Progenitor cell of endocrine pancreas (in vitro differentiated cells): ENCODE results near the gene FEM1B. TPM values are rescaled to one million over a fixed set of nuclear protein-coding genes. Genes with fewer than 3 reads are reported as not detected.

Experiments
- DNase-seq: peaks from one replicate; pipeline ENCODE4 v3.0.0; 2021; ENCODE audit warnings: low spot score; ENCODE audit not compliant: unreplicated experiment
- H3K27ac Mint-ChIP-seq: 2 replicates; pipeline ENCODE4 v1.8.0; 2021; ENCODE audit warnings: mild to moderate bottlenecking, moderate library complexity, mixed read lengths
- H3K27me3 Mint-ChIP-seq: 2 replicates; pipeline ENCODE4 v1.8.0; 2021; ENCODE audit warnings: mixed read lengths
- H3K36me3 Mint-ChIP-seq: 2 replicates; pipeline ENCODE4 v1.8.0; 2022; ENCODE audit warnings: mixed read lengths; ENCODE audit not compliant: insufficient read depth
- H3K4me1 Mint-ChIP-seq: 2 replicates; pipeline ENCODE4 v1.8.0; 2021; ENCODE audit warnings: low read depth, mixed read lengths
- H3K4me3 Mint-ChIP-seq: 2 replicates; pipeline ENCODE4 v1.8.0; 2021; ENCODE audit warnings: low read depth, mild to moderate bottlenecking, moderate library complexity, mixed read lengths
- H3K9me3 Mint-ChIP-seq: 2 replicates; pipeline ENCODE4 v1.8.0; 2021; ENCODE audit warnings: low read depth, mixed read lengths
- CTCF ChIP-seq: fragments of 200-600 bp; sonication (generic); IDR thresholded peaks from one replicate; pipeline ENCODE4 v1.5.0; 2021; ENCODE audit warnings: antibody characterized with exemption, mild to moderate bottlenecking; ENCODE audit not compliant: unreplicated experiment
- total RNA-seq: library from RNA; stranded (reverse); gene quantifications from 2 replicates; pipeline ENCODE4 v1.2.1, GENCODE V29; 2021

FEM1B gene
- total RNA-seq, 1 donor from 2014 or later: 45.9 TPM

GRCh38 chr15:68311464-68311835, 33.9 kb downstream of the FEM1B start:
- Mint-ChIP-seq H3K4me3 (no peak overlapping the region), H3K4me1 (no peaks in the 10 kb centered on the region)

GRCh38 chr15:68311859-68312557, 34.5 kb downstream of the FEM1B start:
- no peak for TF ChIP-seq CTCF
- H3K9me3 Mint-ChIP-seq: no peaks in the 10 kb centered on the region
- no peak for DNase-seq
- H3K27me3 Mint-ChIP-seq: peaks cover 8% of the 10 kb centered on the region
- no peak overlapping the region for H3K27ac Mint-ChIP-seq
- no peaks in the 10 kb centered on the region for H3K4me1 Mint-ChIP-seq
- H3K4me3 Mint-ChIP-seq: no peak overlapping the region
- H3K36me3 Mint-ChIP-seq: no peaks in the 10 kb centered on the region

More at GRCh38 chr15:68311464-68311835, 33.9 kb downstream of the FEM1B start:
- Mint-ChIP-seq H3K9me3 (no peaks in the 10 kb centered on the region), H3K36me3 (no peaks in the 10 kb centered on the region), H3K27ac (no peak overlapping the region), H3K27me3 (peaks cover 4% of the 10 kb centered on the region)
- no peak for DNase-seq
- TF ChIP-seq CTCF: no peak

- H3K9me3 Mint-ChIP-seq: no peaks in the 10 kb centered on the region
- DNase-seq: peak; percentile 9
- H3K4me1 Mint-ChIP-seq: no peaks in the 10 kb centered on the region
- H3K4me3 Mint-ChIP-seq: no peak overlapping the region
- no peak for TF ChIP-seq CTCF
- no peak overlapping the region for H3K27ac Mint-ChIP-seq
- H3K27me3 Mint-ChIP-seq: peaks cover 8% of the 10 kb centered on the region
- H3K36me3 Mint-ChIP-seq: no peaks in the 10 kb centered on the region
Observed at GRCh38 chr15:68312701-68313204, 35.2 kb downstream of the FEM1B start.

GRCh38 chr15:68313501-68314410, 36.2 kb downstream of the FEM1B start:
- Mint-ChIP-seq H3K9me3 (no peaks in the 10 kb centered on the region), H3K4me3 (no peak overlapping the region), H3K4me1 (no peaks in the 10 kb centered on the region), H3K27ac (no peak overlapping the region), H3K27me3 (peaks cover 8% of the 10 kb centered on the region), H3K36me3 (no peaks in the 10 kb centered on the region)
- TF ChIP-seq CTCF: no peak
- DNase-seq: peak; percentile 4

GRCh38 chr15:68314563-68314962, 37.0 kb downstream of the FEM1B start:
- H3K4me3 Mint-ChIP-seq: no peak overlapping the region
- H3K27ac Mint-ChIP-seq: no peak overlapping the region
- H3K4me1 Mint-ChIP-seq: no peaks in the 10 kb centered on the region
- peaks cover 8% of the 10 kb centered on the region for H3K27me3 Mint-ChIP-seq
- H3K9me3 Mint-ChIP-seq: no peaks in the 10 kb centered on the region
- no peaks in the 10 kb centered on the region for H3K36me3 Mint-ChIP-seq
- peak; percentile 3 for DNase-seq
- TF ChIP-seq CTCF: no peak
